ENCODE data around the gene PCBP3. TPM values are rescaled to one million over a fixed set of nuclear protein-coding genes. Genes with fewer than 3 reads are reported as not detected.

The PCBP3 gene
- total and polyA plus RNA-seq, 2 donors (not counting 3 experiments of a cell fraction or from before 2014, with no cell fraction given), result 0.06 to 1.1 TPM

GRCh38 chr21:45787371-45787770, 143.8 kb downstream of the PCBP3 start:
- Histone ChIP-seq H3K79me2 (ENCODE audit: control insufficient read depth, insufficient read depth, low read length) (no peaks in the 10 kb centered on the region), H3K4me3 (replicated peaks in 1 of 3; ENCODE audit: insufficient read depth in 1 of 3, low read depth in 1 of 3, low read length in 3 of 3) (no peak overlapping the region), H3K9ac (replicated peaks; ENCODE audit: extremely low read depth, insufficient read depth, low read length) (no peak overlapping the region), H4K20me1 (replicated peaks; ENCODE audit: control insufficient read depth, extremely low read depth, insufficient read depth, low read length) (no peaks in the 10 kb centered on the region), H3K4me1 (ENCODE audit: control insufficient read depth, extremely low read depth, insufficient read depth, low read length) (no peaks in the 10 kb centered on the region), H3K9me3 (replicated peaks; ENCODE audit: control insufficient read depth, insufficient read depth, low read length) (no peaks in the 10 kb centered on the region), H2AFZ (ENCODE audit: low read depth, low read length) (no peak overlapping the region), H3K36me3 (ENCODE audit: control insufficient read depth in 2 of 2, extremely low read depth in 1 of 2, insufficient read depth in 2 of 2, low read length in 2 of 2) (no peaks in the 10 kb centered on the region), H3K4me2 (ENCODE audit: insufficient read depth, low read length) (no peak overlapping the region), H3K9me1 (replicated peaks; ENCODE audit: control insufficient read depth, extremely low read depth, insufficient read depth, low read length) (no peaks in the 10 kb centered on the region), H3K27ac (ENCODE audit: insufficient read depth, low read depth, low read length) (no peak overlapping the region), H3K27me3 (ENCODE audit: control insufficient read depth in 2 of 2, insufficient read depth in 2 of 2, low read length in 2 of 2) (no peaks in the 10 kb centered on the region)
- intact Hi-C loops (cut with micrococcal nuclease) (no loop called here), dilution Hi-C loops (cut with MboI; ENCODE audit: extremely low pct_ligation_motif_present, low sequenced_read_pairs) (no loop called here)
- TF ChIP-seq MAX (IDR thresholded peaks at IDR 0.05; ENCODE audit: insufficient read depth, insufficient read length) (no peak), EZH2 (IDR thresholded peaks at IDR 0.05; ENCODE audit: borderline replicate concordance, low read depth, low read length, severe bottlenecking) (no peak), POLR2AphosphoS5 (IDR thresholded peaks at IDR 0.05; ENCODE audit: insufficient read depth, low read depth, low read length) (no peak), CTCF (IDR thresholded peaks at IDR 0.05; ENCODE audit: extremely low read depth in 1 of 2, insufficient read depth in 1 of 2, low read depth in 1 of 2, low read length in 2 of 2) (no peak), FOS (IDR thresholded peaks at IDR 0.05; ENCODE audit: borderline replicate concordance, insufficient read depth, low read length) (no peak), GATA2 (IDR thresholded peaks at IDR 0.05; ENCODE audit: insufficient read depth, insufficient read length, low read depth, low read length) (no peak), JUN (IDR thresholded peaks at IDR 0.05; ENCODE audit: borderline replicate concordance, insufficient read depth, insufficient read length, low read depth) (no peak), MYC (IDR thresholded peaks at IDR 0.05; ENCODE audit: low read depth, low read length) (no peak), POLR2A (IDR thresholded peaks at IDR 0.05; ENCODE audit: low read depth, low read length) (no peak)
- POLR2A ChIA-PET, result no interaction called here
- CTCF ChIA-PET, result interaction anchor here (1.5 kb wide), 1 partner anchor 12 kb away, joined by 3 read pairs; no protein-coding TSS in a partner anchor
- DNase-seq (ENCODE audit: low read depth, low spot score), result no peak
- BruUV-seq (replicated peaks), result no TSS peak
- no peak for FAIRE-seq

Measured in endothelial cell of umbilical vein (primary cell).